ENCODE data around the gene MIGA1.

GRCh38 chr1:77768006-77768405 is 11.4 kb upstream of the MIGA1 start:
- TF ChIP-seq CTCF (IDR thresholded peaks at IDR 0.05; ENCODE audit: low read depth, low read length, poor library complexity, severe bottlenecking): no peak
- no peak for TF ChIP-seq EZH2phosphoT487 (IDR thresholded peaks at IDR 0.05; ENCODE audit: borderline replicate concordance, low read length)
